ENCODE measurements around the gene ELL2.

ELL2 gene

GRCh38 chr5:95880081-95880926 is 81.3 kb downstream of the ELL2 start:
- DNase-seq (ENCODE audit: low read depth in 2 of 2), result no peak

GRCh38 chr5:95879661-95880060 is 82.0 kb downstream of the ELL2 start:
- DNase-seq (ENCODE audit: low read depth in 2 of 2), result no peak

- no peak for DNase-seq (ENCODE audit: low read depth in 2 of 2)
Measured at GRCh38 chr5:95878417-95879323, 83.0 kb downstream of the ELL2 start.

DNA sequence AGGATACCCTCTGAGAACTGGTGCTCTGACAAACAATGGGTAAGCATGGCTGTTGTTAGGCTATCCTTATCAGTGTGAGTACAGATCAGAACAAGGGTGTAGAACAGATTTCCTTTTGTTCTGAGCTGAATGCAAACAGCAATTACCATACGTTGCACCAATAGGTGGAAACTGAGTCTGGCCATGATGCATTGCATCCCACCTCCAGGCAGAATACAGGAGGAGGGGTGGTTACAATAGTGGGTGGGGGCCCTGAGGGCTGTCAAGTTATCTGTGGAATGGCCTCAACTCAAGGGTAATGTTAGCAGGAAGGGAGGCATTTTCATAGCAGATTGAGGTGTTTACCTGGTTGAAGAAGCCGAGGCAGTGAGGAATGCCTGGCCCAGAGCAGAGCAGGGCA is 84.9 kb downstream of the ELL2 start:
- no peak for DNase-seq (ENCODE audit: low read depth in 2 of 2)

- no peak for DNase-seq (ENCODE audit: low read depth in 2 of 2)
Measured at GRCh38 chr5:95874246-95874645, 87.4 kb downstream of the ELL2 start.

GRCh38 chr5:95873351-95873750 is 88.3 kb downstream of the ELL2 start:
- DNase-seq (ENCODE audit: low read depth in 2 of 2), result no peak

DNA sequence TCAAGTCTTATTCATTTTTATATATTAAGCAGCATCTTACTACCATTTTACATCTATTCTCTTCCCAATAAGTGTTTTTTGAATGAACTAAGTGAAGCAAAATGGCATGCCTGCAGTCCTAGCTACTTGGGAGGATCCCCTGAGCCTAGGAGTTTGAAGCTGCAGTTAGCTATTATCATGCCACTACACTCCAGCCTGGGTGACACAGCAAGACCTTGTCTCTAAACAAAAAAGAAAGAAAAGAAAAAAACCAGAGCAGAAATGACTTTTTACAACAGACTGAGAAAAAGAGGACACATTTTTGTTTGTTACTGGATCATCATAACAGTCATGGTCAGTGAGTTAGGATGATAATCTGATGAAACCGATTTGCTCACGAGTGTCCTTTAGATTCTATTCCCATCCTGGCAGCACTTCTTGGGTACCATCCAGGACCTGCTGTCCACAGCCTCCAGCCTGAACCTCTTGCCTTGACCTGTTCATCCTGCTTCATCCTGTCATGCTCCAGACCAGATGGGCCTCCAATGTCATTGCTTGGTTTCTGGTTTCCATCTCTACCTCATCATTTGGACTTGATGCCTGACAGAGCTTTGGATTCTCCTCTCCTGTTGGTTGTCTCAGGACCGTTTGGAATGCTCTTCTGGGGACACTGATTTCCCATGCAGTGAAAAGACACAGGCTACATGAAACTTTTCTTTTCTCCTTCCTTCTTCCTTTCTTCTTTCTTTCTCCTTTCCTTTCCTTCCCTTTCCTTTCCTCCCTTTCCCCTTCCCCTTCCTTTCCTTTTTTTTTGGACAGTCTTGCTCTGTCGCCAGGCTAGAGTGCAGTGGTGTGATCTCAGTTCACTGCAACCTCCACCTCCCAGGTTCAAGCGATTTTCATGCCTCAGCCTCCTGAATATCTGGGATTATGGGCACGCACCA is 89.0 kb downstream of the ELL2 start:
- DNase-seq (ENCODE audit: low read depth in 2 of 2), result no peak

DNA sequence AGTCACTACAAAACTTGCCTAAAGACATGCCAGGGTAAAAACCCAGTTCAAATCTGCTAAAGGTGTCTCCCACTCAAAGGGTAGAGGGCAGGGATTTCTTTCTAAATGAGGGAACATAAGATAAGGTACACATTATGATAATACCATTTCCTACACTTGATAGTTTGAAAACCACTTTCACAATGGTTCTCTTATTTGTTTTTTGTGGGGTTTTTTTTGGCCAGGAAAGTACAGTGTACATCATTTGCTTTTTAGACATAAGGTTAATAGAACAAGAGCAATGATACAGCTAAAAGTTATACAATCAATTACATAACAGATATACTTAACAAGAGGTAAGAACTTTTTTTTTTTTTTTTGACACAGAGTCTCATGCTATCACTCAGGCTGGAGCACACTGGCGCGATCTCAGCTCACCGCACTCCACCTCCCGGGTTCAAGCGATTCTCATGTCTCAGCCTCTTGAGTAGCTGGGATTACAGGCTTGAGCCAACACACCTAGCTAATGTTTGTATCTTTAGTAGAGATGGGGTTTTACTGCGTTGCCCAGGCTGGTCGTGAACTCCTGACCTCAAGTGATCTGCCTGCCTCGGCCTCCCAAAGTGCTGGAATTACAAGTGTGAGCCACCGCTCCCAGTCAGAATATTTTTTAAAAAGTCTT is 90.4 kb downstream of the ELL2 start:
- DNase-seq (ENCODE audit: low read depth in 2 of 2), result no peak

DNA sequence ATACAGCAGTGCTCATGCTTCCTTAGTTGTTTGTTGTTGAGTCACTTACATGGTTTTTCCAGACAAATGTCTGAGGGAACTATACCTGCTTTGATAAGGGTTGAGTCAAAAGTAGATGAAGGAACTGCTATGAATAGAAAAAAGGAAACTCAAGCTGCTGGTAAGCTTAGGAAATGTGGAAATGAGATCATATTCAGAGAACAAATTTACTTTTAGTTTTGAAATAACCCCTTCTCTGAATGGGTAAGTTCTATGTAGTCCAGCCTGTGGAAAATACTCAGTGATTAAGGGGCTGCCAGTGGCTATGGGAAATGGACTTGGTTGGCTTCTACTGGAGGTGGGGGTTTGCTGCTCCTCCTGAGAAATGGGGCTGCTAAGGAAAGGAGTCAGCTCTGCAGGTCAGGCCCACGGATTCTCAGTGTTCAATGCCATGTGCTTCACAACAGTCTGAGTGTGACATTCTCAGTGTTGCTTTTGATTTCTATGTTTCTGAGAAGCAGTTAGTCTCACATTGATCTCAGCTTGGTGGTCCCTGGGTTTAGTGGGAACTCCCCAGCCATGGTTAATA is 91.5 kb downstream of the ELL2 start:
- DNase-seq (ENCODE audit: low read depth in 2 of 2), result peak; percentile 57 to 62

GRCh38 chr5:95869173-95869855 is 92.3 kb downstream of the ELL2 start:
- DNase-seq (ENCODE audit: low read depth in 2 of 2), result peak; percentile 52 to 57

GRCh38 chr5:95868136-95868535 is 93.5 kb downstream of the ELL2 start:
- no peak for DNase-seq (ENCODE audit: low read depth in 2 of 2)

DNA sequence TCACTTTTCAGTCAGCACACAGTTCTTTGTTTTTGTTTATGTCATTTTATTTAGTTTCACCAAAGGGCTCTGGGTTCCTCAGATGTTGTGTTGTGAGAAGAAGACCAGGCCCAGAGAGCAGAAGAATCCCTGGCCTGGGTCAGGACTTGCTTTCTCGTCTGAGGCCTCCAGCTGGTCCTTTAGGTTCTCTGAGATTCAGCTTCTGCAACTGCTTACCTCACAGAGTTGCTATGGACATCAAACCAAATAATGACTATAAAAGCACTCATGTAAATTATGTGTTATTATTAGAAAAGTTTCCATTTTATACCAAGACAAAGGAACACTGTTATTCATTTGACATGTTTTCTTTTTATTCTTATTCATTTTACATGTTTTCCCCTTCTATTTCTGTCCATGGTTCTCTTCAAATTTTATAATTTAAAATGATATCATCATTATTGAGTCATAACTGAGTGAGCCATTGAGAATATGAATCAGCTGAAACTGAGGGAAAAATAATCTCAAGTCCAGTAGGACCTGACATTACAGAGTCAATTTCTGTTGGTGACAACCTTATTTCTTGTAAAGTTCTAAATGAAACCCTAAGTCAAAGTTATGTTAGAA is 95.1 kb downstream of the ELL2 start:
- no peak for DNase-seq (ENCODE audit: low read depth in 2 of 2)

DNA sequence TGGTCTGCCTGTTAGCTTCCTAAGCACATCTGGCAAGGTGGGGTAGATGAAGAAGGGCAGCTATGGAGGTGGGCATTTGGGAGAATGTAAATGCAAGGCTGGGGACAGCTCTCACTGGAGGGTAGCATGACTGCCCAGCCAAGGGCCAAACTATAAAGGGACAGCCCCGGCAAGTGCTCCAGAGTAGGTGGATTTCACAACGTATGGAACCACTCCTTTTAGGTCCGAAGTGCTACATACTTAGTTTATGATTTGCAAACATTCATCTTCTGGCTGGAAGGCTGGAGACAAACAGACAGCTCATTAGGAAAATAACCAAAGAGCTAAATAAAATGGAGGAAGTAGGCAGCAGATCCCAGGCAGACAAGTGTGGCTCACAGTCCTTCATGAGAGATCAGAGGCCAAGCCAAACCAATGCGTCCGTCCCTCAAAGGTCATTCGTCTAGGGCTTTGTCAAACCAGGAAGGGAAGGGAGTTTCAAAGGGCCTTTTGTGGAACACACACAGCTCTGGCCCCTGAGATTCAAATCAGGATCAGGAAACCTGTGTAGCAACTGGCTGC is 96.6 kb downstream of the ELL2 start:
- no peak for DNase-seq (ENCODE audit: low read depth in 2 of 2)

DNA sequence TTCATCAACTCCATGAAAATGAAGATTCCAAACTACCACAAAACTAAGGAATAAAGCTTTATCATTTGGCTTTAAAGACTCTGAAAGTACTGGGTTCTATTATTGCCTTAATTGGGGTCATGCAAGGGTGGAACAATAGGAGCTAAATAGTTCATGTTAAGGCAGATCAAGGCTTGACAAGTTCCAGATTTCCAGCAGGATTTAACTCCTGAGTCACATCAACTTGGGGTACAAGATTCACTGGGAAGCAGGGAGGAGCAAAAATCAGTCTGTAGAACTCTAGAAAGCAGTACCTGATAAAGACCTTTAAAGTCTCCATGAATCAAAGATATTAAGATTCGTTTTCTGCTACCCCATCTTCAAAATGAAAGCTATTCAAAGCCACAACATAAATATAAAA is 97.2 kb downstream of the ELL2 start:
- DNase-seq (ENCODE audit: low read depth in 2 of 2), result no peak

- no peak for DNase-seq (ENCODE audit: low read depth in 2 of 2)
Measured at GRCh38 chr5:95863383-95863757, 98.3 kb downstream of the ELL2 start.

GRCh38 chr5:95862671-95863382 is 98.8 kb downstream of the ELL2 start:
- DNase-seq (ENCODE audit: low read depth in 2 of 2), result no peak

DNA sequence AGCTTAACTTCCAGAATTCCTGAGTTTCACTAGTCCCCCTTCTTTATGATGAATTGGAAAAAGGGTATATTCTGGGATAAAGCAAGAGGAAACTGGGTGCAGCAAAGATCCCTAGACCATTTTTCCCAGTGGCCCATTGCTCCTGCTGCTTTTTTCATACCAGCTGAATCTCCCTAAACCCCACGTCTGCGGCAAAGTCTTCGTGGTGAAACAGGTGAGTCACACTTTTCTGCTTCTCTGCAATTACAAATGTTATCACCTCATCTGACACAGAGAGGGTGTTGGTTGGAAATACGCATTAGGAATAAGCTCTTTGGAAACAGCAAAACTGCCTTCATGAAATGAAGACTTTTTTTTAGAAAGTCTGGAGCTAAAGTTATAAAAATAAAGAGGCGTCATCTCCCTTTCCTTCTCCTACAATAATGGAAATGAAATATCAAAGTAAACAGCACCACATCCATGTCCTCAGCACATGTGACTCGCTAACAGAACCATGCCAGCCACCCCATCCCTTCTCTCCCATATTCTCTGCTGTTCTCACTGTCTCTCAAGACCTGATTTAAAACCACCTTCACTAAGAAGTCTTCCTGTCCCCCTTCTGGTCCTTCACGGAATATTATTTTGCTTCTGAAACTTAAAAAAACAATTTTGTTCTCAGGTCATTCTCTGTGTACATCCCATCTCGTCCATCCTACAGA is 99.6 kb downstream of the ELL2 start:
- DNase-seq (ENCODE audit: low read depth in 2 of 2), result peak; percentile 19 to 43

DNA sequence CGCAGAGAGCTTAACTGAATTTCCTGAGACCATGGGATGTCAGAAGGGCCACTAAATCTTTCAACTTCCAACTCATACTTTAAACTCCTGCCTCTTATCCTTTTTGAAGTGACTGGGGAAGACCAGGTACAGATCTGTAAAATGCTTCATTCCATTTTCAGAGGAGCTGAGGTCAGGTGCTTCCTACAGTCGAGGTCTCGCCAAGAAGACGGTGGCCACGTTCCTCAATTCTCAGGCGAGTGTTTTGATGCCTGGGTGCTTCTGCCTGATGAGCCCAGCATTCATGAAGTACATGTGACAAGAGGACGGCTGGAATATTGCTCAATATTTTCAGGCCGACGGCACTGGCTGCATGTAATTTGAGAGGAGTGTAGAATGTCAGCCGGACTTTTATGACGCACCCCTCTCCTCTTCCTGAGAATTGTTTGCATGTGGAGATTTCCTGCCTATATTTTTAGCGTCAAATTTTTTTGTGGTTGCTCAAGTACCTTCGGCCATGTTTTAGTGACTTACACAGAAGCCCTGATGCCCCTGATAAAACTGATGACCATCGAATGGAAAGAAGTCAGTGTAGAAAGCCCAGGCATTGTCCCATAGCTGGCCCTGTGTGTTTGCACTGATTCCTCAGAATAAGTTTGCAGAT is 100.3 kb downstream of the ELL2 start:
- DNase-seq (ENCODE audit: low read depth in 2 of 2), result no peak
